ENCODE measurements around the gene HYI.

DNA sequence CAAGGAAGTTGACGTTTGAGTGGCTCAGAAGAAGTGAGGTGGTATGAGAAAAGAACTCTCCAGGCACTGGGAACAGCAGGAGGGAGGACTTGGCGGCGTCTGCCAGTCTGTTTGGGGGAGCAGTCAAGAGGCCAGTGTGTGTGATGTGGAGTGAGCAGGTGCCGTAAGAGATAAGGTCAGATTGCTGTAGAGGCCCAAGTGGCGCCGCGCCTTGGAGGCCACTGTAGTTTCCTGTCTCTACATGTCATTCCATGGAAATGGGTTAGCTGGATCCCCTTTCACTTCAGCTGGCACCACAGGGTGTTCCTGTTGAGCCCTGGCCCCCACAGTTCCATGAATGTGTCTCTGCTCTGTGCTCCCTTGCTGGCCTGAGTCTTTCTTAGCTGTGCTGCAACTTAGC is 41.5 kb upstream of the HYI start:
- TF ChIP-seq, protein P1, sequence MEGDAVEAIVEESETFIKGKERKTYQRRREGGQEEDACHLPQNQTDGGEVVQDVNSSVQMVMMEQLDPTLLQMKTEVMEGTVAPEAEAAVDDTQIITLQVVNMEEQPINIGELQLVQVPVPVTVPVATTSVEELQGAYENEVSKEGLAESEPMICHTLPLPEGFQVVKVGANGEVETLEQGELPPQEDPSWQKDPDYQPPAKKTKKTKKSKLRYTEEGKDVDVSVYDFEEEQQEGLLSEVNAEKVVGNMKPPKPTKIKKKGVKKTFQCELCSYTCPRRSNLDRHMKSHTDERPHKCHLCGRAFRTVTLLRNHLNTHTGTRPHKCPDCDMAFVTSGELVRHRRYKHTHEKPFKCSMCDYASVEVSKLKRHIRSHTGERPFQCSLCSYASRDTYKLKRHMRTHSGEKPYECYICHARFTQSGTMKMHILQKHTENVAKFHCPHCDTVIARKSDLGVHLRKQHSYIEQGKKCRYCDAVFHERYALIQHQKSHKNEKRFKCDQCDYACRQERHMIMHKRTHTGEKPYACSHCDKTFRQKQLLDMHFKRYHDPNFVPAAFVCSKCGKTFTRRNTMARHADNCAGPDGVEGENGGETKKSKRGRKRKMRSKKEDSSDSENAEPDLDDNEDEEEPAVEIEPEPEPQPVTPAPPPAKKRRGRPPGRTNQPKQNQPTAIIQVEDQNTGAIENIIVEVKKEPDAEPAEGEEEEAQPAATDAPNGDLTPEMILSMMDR (IDR thresholded peaks at IDR 0.05; ENCODE audit: insufficient read depth, low read length), result no peak
- no peak for TF ChIP-seq GABPA (IDR thresholded peaks at IDR 0.05; ENCODE audit: low read depth)
- TF ChIP-seq POLR2AphosphoS5 (IDR thresholded peaks at IDR 0.05; ENCODE audit: low read depth), result no peak
